H1 (cell line): ENCODE results near the gene CHRNA5.

ENCODE experiments used
- CHD2 ChIP-seq: IDR thresholded peaks from 2 replicates; pipeline ENCODE4 v1.6.1; 2012; ENCODE audit warnings: low read length, improper control_type of control experiment
- CTCF ChIP-seq, 3 experiments: IDR thresholded peaks; 1 replicate in 2 of 3; 2 replicates in 1 of 3; pipeline versions ENCODE4 v1.5.1 to v1.6.1; 2011; ENCODE audit warnings: low read length in 3 of 3, mild to moderate bottlenecking in 3 of 3, inconsistent platforms in 2 of 3, low read depth in 1 of 3, moderate library complexity in 1 of 3; ENCODE audit not compliant: insufficient read depth in 1 of 3; ENCODE audit errors: control extremely low read depth in 1 of 3
- EGR1 ChIP-seq: IDR thresholded peaks from 2 replicates; pipeline ENCODE4 v1.6.1; 2011; ENCODE audit warnings: low read depth, low read length, borderline replicate concordance
- EZH2 ChIP-seq: fragments of 200-600 bp; sonication (generic); IDR thresholded peaks from 2 replicates; pipeline ENCODE4 v1.7.1; 2012; ENCODE audit warnings: low read depth, mild to moderate bottlenecking, moderate library complexity, low read length, inconsistent platforms; ENCODE audit not compliant: severe bottlenecking
- GTF2F1 ChIP-seq: IDR thresholded peaks from 2 replicates; pipeline ENCODE4 v1.6.1; 2012; ENCODE audit warnings: low read depth, low read length, improper control_type of control experiment, borderline replicate concordance
- MAFK ChIP-seq: IDR thresholded peaks from 2 replicates; pipeline ENCODE4 v1.6.1; 2012; ENCODE audit warnings: low read depth, mild to moderate bottlenecking, improper control_type of control experiment, low read length
- POLR2A ChIP-seq, 2 experiments: IDR thresholded peaks; 1 replicate in 1 of 2; 2 replicates in 1 of 2; pipeline ENCODE4 v1.6.1; 2011; ENCODE audit warnings: low read depth in 2 of 2, low read length in 2 of 2, mild to moderate bottlenecking in 2 of 2; ENCODE audit errors: control extremely low read depth in 1 of 2
- RAD21 ChIP-seq, 2 experiments: IDR thresholded peaks in 1 of 2; conservative IDR thresholded peaks in 1 of 2; 2 replicates each; pipeline ENCODE4 v1.6.1; 2011; ENCODE audit warnings: low read depth in 2 of 2, low read length in 2 of 2, improper control_type of control experiment in 1 of 2, inconsistent platforms in 1 of 2, mild to moderate bottlenecking in 1 of 2, moderate library complexity in 1 of 2
- SAP30 ChIP-seq: fragments of 300-600 bp; sonication (generic); IDR thresholded peaks from 2 replicates; pipeline ENCODE4 v1.7.1; 2012; ENCODE audit warnings: low read length, moderate library complexity, mild to moderate bottlenecking, inconsistent platforms; ENCODE audit not compliant: insufficient read depth, insufficient replicate concordance
- SIRT6 ChIP-seq: IDR thresholded peaks from one replicate; pipeline ENCODE4 v1.7.1; 2012; ENCODE audit warnings: low read length, inconsistent platforms
- SRF ChIP-seq: IDR thresholded peaks from 2 replicates; pipeline ENCODE4 v1.6.1; 2011; ENCODE audit warnings: mild to moderate bottlenecking, low read depth, low read length, moderate library complexity
- TCF12 ChIP-seq: IDR thresholded peaks from 2 replicates; pipeline ENCODE4 v1.6.1; 2011; ENCODE audit warnings: low read depth, mild to moderate bottlenecking, low read length
- ZNF274 ChIP-seq: IDR thresholded peaks from 2 replicates; pipeline ENCODE4 v1.7.0; 2012; ENCODE audit warnings: low read length, borderline replicate concordance; ENCODE audit errors: extremely low read depth

GRCh38 chr15:78637776-78638435, 72.6 kb downstream of the CHRNA5 start:
- TF ChIP-seq CHD2 (no peak), SAP30 (no peak), EZH2 (no peak), RAD21 (IDR thresholded peaks at IDR 0.05 in 1 of 2, conservative IDR thresholded peaks at IDR 0.05 in 1 of 2; ENCODE audit: low read depth in 2 of 2, low read length in 2 of 2) (no peak), ZNF274 (no peak), CTCF (IDR thresholded peaks at IDR 0.05; ENCODE audit: control extremely low read depth in 1 of 3, insufficient read depth in 1 of 3, low read depth in 1 of 3, low read length in 3 of 3) (no peak), MAFK (no peak), POLR2A (IDR thresholded peaks at IDR 0.05; ENCODE audit: control extremely low read depth in 1 of 2, low read depth in 2 of 2, low read length in 2 of 2) (no peak), TCF12 (no peak), EGR1 (no peak), SIRT6 (no peak), SRF (no peak), GTF2F1 (no peak)
